GM18867 (cell line): ENCODE data around the gene LHPP.
"Not testable (repeated sequence)": the region's sequence is repeated elsewhere in the genome, so short reads cannot be mapped to it uniquely, and the experiment has no call there.

Experiments
- ATAC-seq: cut with Tn5 transposase; IDR thresholded peaks from one replicate; pipeline ENCODE4 v1.9.1; 2021; ENCODE audit warnings: mild to moderate bottlenecking, moderate library complexity; ENCODE audit not compliant: unreplicated experiment

The LHPP gene

DNA sequence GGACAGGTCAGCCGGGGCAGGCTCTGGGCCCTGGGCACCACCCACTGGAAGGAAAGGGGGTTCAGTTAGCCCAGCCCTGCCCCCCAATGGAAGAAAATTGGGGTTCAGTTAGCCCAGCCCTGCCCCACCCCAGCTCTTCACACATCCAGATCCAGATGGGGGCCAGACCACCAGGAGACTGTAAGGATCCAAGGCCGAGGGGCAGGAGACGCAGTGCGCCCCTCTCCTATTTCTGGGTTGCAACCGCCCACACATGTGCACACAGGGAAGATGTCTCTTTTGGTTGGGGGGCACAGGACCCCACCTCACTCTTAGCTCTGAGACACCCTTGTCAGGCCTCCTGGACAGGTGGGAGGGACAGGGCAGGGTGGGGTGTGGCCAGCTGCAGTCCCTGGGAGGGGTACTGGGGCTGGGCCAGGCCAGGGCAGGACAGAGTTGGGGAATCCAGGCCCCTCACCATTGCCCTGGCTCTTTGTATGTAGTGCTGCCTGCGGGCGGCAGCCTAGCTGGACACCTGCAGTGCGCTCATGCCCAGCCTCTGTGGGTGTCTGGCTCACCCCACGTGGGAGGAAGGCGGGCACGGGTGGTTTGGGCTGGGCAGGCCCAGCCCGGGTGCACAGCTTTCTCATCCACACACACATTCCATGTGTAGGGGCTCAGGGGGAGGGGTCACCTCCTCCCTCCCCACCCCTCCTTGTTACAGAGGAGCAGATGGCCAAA, 141.2 kb downstream of the LHPP start:
- ATAC-seq, result no peak

DNA sequence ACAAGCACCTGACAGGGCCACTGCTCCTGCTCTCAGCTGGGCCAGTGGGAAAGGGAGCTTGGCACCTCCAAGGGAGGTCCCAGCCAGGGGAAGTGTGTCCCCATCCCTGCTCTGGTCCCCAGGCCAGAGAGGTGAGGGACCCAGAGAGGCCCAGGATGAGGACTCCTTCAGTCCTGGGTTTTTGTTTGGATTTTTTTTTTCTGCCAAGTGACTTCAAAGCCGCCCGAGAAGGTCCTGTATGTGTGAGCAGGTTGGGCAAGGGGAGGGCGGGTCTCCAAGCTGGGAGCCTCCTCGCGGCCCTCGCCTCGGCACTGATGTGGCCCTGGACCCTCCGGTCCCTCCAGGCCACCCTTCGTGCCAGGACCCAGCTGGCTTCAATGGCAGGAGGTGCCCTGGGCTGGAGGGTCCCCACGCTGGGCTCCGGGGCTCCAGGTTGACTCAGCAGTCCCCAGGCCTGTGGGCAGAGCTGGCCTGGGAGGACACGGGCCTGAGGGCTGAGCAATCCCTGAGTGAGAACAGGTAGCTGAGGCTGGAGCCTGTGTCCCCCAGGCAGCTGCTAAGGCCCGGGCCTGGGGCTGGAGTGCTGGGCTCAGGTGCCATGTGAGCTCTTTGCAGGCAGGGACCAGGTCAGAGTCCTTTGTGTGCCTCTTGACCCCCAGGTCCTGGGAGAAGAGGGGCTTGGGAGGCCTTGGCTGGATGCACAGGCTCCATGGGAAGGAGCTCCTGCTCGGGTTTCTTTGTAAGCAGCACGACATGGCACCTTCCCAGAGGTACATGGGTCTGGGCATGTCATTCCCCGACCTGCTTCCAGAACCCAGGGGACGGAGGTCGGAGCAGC, 142.0 kb downstream of the LHPP start:
- no peak for ATAC-seq

DNA sequence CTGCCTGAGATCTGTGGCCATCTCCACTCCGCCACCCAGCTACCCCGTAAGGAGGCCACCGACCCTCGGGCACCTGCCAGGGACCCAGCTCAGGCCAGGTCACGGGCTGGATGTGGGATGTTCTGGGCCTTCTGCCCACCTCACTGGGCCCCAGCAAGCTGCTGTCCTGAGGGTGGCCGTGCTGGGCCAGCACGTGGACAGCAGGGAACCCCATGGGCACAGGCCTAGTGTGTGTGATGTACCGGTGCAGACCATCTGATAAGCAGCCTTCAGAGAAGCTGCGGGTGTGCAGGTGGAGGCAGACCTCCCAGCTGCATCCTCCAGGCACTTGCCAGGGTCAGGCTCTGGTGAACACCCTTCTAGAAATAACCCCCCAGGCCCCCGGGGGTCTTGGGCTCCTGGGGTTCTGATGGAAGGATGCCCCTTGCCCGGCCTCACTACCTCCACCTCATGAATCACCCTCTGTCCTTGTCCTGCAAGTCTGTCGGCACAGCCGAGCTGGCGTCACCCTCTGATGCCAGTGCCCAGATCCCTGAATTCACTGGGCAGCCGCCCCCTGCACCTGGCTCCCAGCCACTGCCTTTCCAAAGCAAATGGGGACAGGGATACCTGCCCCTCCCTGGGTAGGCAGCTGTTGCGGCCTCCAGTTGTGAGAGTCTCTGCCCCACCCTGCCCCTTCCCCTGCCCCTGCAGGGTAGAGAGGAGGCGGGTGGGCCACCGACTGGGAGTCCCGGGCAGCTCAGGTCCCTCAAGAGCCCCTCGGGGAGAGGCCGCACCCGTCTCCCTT, 142.8 kb downstream of the LHPP start:
- no peak for ATAC-seq

DNA sequence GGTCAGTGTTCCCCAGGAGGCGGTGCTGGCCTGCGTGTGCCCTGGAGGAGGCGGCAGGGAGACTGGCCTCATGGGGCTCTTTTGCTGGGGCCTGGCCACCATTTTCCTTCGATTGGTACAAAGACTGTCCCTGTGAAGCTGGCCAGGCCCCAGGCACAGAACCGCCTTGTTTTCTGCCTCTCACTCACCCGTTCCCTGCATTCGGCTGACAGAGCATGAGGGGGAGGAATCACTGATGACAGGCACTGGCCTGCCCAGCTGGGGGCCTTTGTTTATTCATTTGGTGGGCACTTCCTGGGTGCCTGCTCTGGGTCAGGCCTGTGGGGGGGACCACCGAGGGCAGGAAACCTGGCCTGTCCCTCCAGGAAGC, 143.4 kb downstream of the LHPP start:
- no peak for ATAC-seq

DNA sequence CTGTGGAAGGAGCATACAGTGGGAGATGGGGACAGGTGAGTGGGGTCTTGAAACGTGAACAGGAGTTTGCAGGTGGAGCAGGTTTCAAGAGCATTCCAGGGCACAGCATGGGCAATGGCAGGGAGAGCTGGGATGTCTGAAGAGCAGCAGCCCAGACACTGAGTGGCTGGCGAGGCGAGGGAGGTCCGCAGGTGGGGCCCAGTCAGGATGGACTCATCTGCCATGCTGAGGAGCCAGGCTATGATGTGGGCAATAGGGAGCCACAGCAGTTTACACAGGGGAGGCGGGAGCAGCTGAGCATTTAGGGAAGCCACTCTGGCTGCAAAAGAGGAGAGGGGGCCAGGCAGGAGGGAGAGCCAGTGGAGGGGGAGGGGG, 143.8 kb downstream of the LHPP start:
- no peak for ATAC-seq

DNA sequence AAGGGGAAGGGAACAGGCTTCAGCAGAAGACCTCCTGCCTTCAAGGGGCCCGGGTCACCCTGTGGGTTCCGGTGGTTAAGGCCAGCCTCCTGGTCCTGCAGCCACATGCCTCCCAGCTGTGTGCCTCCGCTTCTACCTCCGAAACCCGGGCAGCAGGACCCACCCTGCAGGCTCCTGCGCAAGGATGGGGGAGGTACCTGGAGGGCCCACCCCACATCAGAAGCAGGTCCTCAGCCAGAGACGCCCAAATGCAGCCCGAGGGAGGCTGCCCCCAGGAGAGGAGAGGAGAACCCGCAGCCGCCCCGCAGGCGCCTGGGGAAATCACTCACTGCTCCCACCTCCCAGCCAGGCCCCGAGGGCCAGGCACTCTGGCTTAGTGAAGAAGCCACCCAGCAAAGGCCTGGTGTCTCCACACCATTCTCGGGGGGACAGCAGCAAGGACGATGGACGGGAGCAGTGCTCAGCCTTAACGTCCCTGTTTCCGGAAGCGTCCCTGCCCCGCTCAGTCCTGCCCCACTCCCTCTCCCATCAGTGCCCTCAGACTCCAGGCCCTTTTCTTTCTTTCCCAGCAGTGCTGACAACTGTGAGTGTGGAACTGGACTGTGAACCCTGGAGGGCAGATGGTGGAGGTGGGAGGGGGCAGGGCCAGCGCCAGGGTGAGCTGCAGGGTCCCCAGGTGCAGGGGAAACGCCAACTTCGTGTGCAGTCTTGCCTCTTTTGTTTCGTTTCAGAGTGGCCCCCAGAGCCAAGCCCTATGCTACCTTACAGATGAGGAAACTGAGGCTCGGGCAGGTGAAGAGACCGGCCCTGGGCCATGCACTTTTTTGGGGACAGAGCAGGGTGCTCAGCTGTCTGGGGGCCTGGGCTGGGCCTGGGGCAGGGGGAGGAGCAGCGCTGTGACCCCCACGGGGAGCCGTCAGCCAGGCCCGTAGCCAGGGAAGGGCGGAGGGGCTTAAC, 144.5 kb downstream of the LHPP start:
- ATAC-seq, result no peak

DNA sequence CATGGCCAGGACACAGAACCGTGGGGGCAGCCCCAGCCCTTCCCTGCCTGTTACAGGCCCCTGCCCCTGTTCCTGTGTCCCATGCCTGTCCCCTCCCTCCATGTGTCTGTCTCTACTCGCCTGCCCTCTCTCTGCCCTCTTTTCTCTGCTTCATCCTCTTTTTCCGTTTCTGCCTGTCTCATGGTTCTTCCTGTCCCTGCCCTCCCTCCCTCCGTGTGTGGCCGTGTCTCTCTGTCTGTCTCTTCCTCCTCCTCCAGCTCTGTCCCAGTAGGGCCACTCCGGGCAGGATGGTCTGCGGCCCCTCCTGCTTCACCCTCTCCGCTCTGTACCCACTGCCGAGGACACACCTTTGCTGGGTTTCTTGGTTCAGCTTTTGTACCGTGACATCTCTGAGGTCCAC, 145.2 kb downstream of the LHPP start:
- ATAC-seq, result no peak

DNA sequence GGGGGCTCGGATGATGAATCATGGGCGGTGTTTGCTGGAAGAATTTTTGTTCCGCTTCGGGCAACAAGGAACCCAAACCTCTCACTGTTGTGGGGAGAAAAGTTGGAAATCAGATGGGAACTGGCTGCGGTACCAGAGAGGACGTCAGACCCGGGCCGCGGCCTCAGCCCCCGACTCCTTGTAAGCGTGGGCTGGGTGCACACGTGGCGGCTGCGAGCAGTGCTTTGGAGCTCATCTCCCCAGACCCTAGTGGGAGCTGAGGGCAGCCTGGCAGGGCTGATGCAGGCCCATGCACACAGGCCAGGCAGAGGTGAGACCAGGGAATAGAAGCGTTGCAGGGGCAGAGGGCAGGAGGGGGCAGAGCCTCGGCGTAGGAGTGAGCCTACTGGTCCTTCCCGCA, 146.1 kb downstream of the LHPP start:
- ATAC-seq, result no peak

DNA sequence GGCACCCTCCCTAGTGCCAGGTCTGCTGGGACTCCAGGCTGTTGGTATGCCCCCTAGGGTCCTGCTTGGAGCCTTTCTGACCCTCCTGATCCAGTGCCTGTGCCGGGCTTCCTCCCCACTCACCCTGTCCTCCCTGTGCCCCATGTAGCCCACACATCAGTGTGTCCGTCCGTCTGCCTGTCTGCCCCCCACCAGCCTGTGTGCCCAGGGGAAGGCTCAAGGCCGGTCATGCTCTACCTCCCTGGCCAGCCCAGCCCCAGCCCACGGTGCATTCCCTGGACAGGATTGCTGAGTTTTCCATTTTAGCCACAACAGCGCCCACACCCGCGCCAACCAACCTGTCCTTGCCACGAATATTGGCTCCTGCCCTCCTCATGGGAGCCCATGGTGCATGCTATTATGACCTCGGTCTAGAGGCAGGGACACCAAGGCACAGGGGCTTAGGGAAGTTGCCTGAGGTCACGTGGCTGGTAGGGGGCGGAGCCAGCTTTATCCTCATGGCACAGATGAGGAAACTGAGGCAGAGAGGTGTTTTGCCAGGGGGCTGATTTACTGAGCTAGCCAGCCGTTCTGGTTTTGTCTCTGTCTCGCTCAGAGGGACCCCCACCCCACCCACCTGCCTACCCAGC, 146.6 kb downstream of the LHPP start:
- ATAC-seq, result no peak

DNA sequence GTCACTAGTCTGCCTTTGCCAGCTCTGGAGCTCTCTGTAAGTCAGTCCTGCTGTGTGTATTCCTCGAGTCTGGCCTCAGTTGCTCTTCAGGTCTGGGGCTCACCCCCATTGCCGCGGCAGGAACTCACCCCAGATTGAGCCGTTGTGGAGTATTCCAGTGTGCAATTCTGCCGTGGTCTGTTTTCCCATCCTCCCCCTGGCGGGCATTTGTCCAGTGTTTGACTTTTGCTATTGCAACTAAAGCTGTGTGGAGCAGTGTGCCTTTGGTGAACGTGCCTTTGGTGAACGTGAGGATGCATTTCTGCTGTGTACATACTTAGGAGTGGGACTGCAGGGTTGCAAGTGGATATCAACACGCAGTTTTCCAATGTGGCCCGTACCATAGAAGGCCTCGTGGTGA, 148.1 kb downstream of the LHPP start:
- ATAC-seq, result no peak

DNA sequence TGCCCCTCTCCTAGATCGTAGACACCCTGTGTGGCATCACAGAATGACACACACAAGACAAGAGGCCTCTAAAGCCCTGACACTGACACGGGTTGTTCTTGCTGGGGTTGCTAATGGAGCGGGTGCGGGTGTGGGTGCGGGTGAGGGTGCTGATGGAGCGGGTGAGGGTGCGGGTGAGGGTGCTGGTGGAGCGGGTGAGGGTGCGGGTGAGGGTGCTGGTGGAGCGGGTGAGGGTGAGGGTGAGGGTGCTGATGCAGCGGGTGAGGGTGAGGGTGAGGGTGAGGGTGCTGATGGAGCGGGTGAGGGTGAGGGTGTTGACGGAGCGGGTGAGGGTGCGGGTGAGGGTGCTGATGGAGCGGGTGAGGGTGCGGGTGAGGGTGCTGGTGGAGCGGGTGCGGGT, 148.6 kb downstream of the LHPP start:
- ATAC-seq, result not testable (repeated sequence)

DNA sequence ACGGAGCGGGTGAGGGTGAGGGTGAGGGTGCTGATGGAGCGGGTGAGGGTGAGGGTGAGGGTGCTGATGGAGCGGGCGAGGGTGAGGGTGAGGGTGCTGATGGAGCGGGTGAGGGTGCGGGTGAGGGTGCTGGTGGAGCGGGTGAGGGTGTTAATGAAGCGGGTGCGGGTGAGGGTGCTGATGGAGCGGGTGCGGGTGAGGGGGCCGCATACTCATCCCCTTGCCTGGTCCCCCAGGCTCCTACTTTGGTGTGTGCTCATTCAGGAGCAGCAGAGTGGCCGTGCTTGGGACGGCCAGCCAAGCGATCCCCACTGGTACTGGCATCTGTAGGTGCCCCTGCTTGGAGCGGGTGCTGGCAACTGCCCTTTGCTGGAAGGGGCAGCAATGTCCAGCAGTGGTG, 149.2 kb downstream of the LHPP start:
- ATAC-seq, result not testable (repeated sequence)

DNA sequence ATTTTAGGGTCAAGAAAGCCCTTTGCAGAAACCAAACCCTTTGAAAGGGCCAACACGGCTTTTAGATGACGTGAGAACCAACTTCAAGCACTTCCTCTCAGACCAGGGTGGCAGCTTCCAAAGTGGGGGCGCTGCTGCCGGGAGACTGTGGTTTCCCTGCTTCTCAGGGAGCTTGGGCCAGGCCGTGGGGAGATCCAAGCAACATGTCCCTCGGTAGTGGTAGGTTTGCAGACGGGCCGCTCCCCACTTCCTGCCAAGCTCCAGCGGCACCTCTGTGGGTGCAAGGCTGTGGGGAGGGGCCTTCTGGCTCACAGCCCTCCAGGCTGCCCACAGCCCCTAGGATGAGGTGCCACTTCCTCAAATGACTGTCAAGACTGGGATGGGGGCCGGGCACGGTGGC, 150.1 kb downstream of the LHPP start:
- no peak for ATAC-seq

DNA sequence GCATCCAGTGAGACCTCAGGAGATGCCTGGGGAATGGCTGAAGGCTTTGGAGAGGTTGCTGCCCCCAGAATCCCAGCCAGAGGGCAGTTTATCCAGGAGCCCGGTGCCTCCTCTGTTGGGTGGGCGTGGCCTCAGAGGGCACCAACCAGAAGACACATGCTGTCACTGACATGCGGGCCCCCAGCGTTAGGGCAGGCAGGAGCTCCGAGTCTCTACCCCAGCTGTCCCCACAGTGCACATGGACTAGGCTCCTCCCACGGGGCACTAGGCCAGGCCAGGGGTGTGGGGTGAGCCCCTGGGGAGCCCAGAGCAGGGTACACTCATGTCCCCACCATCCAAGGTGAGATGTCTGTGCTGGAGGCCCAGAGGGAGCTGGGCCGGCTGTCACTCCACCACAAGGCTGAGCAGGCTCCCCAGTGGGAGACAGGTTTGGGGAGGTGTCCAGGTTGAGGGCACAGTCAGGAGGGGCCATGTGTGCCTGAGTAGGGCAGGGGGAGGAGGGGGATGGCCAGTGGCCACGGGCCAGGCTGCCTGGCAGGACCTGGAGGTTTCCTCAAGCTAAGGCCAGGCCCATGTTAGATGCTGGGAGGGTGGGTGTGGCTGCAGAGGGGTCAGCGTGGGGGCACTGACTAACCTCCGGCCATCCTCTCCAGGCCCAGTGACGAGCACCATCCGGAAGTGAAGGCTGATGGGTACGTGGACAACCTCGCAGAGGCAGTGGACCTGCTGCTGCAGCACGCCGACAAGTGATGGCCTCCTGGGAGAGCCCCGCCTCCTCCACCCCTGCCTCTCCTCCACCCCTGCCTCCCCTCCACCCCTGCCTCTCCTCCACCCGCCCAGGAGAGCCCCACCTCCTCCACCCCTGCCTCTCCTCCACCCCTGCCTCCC, 151.2 kb downstream of the LHPP start:
- ATAC-seq, result no peak

DNA sequence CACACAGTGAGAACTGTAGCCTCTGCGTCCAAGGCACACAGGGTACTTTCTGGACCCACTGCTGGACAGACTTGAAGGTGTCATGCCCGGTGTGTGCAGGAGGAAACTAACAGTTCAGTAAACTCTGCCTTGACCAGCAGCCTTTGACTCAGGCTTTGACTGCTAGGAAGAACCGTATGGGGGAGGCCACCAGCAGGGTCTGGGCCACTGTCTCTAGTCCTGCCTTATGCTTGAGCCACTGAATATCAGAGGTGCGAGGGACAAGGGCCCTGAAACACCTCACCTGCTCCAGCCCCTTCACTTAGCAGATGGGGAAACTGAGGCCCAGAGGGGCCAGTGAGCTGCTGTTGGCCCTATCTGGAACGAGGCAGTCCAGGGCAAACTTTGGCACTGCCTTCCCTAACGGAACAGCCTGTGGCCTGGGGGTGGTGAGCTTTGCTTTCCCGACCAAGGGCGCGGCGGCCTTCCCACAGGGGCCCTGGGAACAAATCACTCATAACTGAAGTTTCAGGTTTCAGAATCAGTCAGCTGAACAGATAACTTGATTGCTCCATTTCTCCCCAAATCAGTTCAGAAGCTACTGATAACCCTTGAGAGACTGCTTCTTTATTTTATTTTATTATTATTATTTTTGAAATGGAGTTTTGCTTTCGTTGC, 152.5 kb downstream of the LHPP start:
- peak; percentile 44 for ATAC-seq

DNA sequence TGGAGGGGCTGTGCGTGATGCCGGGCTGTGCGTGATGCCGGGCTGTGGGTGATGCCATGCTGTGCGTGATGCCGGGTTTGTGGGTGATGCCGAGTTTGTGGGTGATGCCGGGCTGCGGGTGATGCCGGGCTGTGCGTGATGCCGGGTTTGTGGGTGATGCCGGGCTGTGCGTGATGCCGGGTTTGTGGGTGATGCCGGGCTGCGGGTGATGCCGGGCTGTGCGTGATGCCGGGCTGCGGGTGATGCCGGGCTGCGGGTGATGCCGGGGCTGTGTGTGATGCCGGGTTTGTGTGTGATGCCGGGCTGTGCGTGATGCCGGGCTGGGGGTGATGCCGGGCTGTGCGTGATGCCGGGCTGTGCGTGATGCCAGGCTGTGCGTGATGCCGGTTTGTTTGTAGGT, 153.6 kb downstream of the LHPP start:
- no peak for ATAC-seq

DNA sequence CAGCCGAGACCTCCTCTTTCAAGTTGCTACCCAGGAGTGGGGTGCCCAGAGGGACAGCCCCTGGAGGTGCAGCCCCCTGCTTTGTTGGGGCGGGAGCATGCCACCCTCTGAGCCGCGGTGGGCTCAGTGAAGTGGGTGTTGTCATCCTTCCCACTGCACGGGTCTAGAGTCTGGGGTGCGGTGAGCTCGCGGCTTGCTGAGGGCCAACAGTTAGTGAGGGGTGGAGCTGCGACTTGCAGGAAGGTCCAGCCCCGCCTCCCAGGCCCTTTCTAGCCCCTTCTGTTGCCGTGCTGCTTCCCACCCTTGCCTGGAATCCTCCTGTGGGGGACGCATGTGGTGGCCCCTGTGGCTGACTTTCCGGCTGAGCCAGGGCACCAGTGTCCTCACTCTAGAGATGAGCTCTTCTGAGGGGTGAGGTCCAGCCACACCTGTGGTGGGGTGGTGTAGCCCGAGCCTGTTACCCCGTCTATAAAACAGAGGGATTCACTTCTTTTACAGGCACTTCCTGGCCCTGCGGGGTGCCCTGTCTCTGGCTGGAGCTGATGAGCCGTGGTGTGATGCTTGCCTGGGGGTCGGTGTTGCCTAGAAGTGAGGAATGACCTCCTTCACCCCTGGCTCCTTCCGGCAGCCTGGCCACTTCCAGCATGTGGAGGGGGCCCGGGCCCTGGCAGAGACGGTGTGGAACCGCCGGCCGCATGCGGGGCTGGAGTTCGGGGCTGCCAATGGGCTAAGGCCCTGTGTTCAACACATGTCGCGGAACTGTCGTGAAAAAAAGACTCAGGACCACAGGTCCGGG, 154.6 kb downstream of the LHPP start:
- no peak for ATAC-seq

DNA sequence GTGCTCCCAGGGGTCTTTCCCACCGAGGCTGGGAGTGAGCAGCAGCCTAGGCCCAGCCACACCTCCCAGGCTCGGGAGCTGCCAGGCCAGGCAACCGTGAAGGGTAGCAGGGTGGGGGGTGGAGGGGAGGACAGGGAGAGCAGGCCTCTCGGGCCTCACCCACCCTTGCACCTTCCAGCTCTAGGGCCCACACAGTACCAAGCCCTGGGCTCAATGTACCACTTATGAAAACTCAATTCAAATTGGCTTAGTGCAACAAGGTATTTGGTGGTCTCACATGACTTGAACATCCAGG, 155.2 kb downstream of the LHPP start:
- ATAC-seq, result no peak
